Measurements from ENCODE around the gene ARHGAP15.

- TF ChIP-seq POLR2A (IDR thresholded peaks at IDR 0.05) (no peak), CTCF (IDR thresholded peaks at IDR 0.05) (no peak), EP300 (IDR thresholded peaks at IDR 0.05) (no peak)
These were observed 31.8 kb downstream of the ARHGAP15 start for GRCh38 chr2:143160732-143161707.
